HG02852 (cell line): Measurements from ENCODE around the gene CLCN5.
A peak's percentile ranks its signal among the peaks of the same experiment; 100 is the strongest.
"Not testable (repeated sequence)": the region's sequence is repeated elsewhere in the genome, so short reads cannot be mapped to it uniquely, and the experiment has no call there.

Source experiments
- ATAC-seq: cut with Tn5 transposase; IDR thresholded peaks from one replicate; pipeline ENCODE4 v1.9.1; 2021; ENCODE audit warnings: mild to moderate bottlenecking, moderate library complexity; ENCODE audit not compliant: unreplicated experiment

Gene CLCN5

DNA sequence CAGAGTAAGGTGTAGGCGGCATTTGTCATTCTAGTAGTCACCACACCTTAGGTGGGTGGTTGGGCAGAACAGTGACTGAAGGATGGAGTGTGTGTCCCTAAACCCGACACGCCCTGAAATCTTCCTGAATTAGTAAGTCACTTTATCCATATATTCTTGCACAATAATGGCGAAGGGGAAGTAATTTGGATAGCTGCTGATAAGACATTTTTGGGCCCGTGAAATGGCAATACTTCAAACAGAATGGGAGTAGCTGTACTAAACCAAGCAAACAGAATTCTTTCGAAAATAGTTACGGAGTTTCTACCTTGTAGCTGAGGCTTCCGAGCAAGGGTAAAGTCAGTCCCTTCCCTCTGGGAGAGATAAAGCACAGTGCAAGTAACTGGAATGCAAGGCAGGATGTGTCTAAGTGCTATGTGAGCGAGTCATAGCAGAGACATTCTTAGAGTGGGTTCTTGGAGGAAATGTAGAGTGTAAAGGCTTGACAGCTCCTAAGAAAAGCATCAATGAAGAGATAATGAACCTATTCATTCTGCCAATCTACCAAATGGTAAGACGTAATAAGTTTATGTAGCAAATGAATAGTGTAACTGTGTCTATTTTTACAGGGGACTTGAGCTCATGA is 72.8 kb downstream of the CLCN5 start:
- ATAC-seq, result no peak

DNA sequence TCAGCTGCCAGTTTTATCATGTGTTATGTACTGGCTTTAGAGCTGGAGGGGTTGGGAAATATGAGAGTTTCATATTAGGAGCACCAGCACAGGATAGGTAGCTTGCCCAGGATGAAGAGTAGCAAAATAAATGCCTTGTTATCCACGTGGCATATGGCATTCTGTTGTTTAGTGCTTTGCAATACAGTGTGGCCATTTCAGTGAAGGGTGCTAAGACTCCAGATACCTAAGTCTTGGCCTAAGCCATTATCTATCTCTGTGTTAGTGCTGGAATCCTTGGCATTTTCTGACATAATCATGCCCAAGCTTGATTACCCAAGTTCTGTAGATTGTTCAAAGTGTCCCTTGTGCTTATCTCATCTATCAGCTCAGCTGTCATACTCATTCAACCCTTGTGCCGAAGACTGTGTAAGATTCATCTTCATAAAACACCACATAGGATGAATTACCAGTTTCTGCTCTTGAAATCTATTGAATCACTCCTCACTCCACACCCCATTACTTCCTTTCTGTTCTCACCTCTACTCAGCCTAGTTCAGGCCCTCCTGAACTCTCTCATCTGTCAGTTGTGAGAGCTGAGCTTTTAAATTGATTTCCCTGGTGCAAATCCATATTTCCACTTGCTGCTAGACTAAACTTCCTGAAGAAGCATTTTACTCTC is 73.5 kb downstream of the CLCN5 start:
- no peak for ATAC-seq

DNA sequence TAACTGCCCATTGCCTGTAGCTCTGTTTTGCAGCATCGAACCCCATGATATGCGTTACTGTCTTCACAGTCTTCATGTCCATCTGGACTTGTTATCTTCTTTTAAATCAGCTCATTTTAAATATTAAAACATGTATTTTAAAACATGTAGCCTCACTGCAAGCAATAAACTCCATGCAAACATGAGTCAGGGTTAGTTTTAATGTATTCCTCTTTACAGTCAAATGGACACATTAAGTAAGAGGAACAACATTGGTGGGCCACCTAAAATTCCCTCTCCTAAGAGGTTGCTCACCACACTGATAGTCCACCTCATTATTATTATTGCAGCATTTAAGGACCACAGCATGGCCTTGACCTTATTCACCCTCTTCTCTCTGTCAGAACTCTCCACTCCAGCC is 74.1 kb downstream of the CLCN5 start:
- no peak for ATAC-seq

DNA sequence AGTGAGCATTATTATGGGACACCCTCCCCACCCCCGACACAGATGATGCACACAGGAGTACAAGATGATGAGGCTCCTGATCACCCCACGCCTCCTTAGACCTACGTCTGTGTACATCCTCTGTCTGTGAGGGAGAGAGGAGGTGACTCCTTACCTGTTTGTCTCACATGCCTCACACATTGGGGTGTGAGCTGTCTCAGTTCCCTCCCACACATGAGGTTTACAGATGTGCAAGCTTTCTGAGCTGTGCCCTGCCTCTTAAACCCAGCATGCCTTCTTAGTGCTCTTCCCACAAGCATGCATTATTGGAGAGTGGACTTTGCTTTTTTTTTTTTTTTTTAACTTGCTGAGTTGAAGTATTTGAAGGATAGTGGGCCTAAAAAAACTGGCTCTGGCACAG is 76.7 kb downstream of the CLCN5 start:
- no peak for ATAC-seq

DNA sequence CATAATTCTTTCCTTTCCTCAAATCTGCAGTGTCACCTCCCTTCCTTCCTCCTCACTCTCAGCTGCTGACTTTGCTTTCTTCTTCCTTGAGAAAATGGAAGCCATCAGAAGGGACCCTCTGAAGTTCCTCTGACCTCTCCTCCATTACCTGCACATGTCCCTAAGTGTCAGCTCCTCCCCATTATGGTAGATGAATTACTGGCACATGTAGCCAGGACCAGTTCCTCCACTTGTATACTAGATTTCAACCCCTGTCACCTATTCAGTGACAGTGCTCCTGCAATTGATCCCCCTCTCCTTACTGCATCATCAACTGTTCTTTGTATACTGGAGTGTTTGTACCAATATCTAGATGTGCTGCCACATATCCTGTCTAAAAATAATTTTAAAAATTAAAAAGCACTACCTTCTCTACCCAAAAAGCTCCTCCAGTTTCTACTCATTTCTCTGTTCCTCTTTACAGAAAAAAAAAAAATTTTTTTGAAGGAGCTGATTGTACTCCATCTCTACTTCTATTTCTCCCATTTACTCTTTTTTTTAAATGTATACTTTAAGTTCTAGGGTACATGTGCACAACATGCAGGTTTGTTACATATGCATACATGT is 78.6 kb downstream of the CLCN5 start:
- no peak for ATAC-seq

DNA sequence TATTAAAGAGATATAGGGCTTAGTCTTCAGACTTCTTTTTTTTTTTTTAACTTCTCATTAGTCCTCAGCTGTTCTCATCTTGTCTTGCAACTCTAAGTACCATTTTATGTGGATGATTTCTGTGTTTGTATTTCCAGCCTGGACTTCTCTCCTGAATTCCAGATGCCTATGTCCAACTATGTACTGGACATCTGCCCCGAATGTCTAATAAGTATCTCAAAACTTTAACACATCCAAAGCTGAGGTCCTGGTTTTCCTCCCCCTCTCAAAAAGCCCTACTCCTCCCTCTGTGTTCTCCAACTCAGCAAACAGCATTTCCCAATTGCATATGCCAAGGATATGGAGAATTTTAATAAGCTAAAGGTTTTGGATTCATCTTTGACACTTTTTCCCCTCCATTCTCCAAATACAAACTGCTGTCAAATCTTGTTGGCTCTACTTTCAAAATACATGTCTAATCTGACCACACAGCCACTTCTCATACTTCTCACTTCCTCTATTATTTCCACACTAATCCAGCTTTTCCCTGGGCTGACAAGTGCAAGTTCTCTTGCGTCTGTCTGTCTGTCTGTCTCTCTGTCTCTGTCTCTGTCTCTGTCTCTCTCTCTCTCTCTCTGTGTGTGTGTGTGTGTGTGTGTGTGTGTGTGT is 79.8 kb downstream of the CLCN5 start:
- ATAC-seq, result peak; percentile 50

DNA sequence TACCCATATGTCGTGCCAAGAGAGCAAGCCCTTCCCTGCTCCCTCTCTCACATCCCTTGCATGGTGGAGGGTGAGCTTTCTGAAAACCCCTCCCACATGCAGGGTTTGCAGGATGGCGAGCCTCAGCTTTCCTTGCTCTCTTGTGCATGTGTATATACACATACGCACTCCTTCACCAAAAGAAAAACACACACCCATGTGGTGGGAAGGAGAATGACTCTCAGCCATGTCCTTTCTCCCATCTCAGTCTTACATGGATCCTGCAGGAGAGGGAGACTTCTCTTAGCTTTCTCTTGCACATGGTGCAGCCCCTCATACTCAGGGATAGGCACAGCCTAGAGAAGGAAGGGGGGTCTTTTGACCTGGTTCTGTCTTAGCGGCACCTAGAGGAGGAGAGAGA is 81.1 kb downstream of the CLCN5 start:
- no peak for ATAC-seq

DNA sequence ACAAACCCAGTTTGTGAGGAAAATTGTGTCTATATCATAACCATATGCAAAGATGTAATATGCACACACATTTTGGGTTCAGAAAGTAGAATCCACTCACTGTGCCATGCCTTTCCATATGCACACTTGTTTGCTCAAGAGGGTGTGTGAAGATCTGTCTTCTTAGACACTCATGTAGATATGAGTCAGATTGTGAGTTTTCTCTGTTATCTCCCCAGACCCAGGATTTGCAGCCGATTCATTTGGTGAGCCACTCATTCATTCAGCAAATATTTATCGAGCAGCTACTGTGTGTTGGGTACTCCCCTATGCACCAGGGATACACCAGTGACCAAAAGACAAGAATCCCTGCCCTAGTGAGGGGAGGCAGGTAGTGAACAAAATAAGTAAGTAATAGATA is 81.5 kb downstream of the CLCN5 start:
- ATAC-seq, result no peak

DNA sequence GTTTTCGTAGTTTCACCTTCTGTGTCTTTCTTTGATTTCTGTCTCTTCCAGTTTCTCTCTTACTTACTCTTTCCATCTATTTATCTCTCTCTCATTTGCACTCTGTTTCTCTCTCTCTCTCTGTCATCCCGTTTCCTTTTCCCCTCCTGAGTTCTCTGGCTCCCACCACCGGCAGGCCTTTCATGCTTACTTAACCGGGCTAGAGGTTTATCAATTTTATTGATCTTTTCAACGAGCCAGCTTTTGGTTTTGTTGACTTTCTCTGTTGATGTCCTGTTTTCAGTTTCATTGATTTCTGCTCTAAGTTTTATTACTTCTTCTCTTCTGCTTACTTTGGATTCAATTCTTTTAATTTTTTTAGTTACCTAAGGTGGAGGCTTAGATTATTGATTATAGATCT is 103.2 kb downstream of the CLCN5 start:
- not testable (repeated sequence) for ATAC-seq

DNA sequence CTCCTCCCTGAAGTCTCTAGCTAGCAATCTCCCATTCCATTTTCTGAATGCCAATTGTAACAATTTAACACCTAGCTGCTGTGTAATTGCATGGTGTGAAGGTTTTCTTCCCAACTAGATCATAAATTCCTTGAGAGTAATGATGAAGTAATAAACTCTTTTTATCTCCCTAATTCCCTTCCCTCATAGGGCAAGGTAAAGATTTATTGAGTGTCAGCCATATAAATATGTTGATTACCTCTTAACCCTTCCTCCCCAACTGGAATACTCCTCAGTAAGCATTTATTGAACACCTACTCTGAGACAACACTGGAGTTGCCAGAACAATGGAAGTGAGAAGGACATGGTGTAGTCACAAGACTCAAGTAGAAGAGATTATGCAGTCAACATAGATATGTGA is 112.7 kb downstream of the CLCN5 start:
- ATAC-seq, result no peak

DNA sequence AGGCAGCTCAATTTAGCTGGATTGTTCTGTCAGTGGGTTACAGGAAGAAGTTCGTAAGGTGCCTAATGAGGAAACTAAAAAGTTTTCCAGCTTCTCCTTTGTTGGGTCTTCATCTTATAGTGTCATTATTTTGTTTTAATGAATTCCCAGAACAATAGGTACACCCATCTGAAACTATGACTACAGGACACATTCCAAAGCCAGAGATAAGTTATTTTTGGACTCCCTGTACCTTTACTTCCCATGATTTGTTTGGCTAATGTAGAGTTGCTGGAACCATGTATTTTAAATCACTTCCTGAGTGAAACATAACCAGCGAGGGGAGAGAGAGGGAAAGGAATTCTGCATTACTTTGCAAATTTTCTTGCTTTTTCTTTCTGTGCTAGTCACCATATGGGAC is 114.0 kb downstream of the CLCN5 start:
- no peak for ATAC-seq

DNA sequence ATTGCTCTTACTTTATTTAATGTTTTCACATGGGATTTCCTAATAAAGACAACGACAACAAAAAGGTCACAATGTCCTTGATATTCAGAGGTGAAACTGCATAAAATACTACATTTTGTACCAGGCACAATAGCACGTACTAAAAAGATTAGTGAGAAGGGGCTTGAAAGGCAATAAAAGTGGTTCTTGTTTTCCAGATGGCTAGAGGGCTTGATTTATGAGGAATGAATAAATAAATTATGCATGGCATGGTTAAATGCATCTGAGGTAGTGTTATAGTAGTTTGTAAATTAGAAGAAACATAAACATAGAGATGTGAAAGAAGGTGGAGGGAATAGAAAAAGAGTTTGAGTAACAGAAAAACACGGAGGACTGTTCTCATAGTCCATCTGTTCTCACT is 123.4 kb downstream of the CLCN5 start:
- ATAC-seq, result no peak

DNA sequence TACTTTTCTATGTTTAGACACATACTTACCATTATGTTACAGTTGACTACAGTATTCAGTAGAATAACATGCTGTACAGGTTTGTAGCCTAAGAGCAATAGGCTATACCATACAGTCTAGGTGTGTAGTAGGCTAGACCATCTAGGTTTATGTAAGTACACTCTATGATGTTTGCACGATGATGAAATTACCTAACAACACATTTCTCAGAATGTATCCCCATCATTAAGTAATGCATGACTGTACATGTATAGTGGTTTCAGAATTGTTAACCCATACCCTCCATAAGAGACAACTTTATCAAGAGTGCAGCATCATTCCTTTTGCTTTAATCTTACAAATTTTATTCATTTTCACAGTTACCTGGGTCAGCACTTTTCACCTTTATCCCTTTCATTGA is 126.8 kb downstream of the CLCN5 start:
- ATAC-seq, result no peak

DNA sequence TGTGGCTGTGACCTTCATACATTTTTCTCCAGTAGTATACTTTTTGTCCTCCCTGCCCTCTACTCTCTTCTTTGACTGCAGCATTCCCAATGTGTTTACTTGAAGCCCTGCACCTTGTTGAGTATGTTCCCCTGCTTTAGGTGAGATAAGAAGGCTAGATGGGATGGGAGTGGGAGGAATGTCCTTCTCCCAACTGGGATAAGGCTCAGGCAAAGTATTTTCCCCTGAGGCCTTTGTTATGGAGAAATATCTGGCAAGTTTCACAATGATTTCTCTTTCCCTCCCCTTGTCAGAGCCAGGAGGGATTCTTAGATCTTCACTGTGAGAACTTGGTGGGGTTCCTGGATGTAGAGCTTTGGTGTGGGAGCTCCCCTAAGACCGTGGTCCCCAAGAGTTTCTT is 131.8 kb downstream of the CLCN5 start:
- ATAC-seq, result no peak

DNA sequence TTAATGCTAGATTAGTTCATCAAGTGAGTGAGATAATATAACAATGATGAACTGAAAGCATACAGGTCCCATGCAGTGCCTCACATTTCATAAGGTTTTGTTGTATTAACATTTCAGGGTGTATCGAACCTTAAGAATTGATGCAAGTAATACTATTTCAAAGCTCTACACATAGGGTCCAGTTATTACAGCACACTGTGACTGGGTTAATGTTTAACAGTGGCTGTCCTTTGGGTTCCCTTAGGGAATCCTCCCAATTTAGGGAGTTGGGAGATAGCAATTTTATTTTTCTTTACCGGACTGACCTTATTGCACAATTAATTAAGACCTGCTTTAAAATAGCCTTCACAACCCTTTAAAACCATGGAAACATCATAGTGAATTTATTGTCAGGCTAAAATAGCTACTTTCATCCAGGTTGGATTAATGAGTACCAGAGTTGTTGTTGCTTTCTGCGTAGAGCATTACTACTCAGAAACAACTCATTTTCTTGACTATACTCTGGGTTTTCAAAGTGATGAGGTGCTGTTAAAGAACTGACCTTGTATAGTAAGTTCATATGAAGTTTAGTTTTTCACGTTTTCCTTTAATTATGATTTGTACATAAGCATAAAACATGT is 144.0 kb downstream of the CLCN5 start:
- ATAC-seq, result no peak

DNA sequence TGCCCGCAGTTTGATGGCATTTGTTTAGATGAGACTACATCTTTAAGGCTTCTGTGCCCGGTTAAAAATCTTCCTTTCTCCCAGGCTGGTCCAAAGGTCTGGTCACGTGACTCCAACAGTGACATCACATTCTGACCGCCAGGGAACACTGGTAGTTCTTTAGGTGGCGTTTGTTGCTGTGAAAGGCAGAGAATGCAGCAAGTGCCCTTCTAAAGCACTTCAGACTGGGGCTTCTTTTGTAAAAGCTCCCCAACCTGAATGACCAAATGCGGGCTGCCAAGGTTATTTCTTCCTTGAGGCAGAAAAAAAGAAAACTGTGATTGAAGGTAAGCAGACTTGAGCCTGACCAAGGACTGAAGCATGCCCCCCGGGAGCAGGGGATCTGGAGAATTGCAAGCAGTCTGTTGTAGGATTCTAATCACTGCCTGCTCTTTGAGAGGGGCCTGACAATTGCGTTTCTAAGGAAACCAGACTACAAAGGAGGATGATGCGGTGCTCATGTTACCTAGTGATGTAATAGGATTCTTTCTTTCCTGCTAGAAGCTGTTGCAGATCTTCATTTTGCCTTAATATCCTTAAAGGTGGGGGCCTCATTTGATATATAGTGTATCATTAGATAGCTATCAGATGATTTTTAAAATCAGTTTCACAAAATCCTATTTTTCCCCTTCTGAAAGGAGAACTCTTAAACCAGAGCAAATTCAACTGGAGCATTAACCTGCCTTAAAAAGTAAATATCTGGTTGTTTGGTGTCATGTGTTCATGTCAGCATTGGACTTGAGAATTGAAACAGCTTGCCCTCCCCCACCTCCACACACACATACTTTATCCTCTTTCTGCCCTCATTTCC is 145.3 kb downstream of the CLCN5 start:
- no peak for ATAC-seq

DNA sequence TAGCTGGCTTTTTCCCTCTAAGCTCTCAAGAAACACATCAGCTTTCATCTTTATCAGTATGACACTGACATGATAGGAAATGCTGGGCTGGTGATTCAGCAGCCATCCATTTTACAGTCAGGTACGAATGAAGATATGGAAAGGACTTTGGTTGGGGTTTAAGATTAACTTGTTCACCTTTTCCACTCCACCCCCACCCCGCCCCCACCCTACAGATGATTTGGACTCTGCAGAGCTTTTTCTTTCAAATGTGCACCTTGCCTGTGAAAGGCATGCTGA is 145.8 kb downstream of the CLCN5 start:
- ATAC-seq, result no peak

DNA sequence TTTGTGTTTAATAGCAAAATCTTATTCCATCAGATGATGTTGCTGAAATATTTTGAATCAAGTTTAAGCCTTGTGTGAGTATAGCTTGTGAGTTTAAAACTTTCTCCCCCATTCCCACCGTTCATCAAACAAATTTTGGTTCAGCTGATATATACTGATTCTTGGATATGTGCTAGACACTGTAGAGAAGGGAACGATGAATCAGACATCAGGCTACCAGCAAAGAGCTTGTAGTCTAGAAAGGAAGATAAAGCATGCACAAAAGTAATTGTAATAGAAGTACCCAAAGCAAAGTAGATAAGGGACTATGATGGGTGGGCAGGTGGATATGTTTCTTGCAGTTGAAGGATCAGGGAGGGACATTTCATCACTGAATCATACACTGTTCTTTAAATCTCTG is 146.5 kb downstream of the CLCN5 start:
- no peak for ATAC-seq

DNA sequence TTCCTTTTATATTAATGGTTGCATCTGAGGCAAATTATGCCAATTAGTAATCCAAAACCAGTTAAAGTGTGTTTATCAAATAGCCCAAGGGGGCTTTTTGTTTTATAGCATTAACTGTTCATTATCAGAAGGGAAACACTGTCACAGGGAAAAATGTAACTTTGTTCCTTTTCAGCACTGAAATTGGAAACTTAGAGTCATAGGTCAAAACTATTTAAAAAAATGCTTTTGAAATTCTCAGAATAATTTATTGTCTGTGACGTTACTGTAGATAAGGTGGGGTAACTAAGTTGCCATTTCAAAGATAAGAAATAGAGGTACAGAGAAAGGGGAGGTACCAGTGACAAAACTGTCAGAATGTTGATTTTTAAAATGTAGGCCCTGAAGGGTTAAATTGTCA is 149.1 kb downstream of the CLCN5 start:
- no peak for ATAC-seq

DNA sequence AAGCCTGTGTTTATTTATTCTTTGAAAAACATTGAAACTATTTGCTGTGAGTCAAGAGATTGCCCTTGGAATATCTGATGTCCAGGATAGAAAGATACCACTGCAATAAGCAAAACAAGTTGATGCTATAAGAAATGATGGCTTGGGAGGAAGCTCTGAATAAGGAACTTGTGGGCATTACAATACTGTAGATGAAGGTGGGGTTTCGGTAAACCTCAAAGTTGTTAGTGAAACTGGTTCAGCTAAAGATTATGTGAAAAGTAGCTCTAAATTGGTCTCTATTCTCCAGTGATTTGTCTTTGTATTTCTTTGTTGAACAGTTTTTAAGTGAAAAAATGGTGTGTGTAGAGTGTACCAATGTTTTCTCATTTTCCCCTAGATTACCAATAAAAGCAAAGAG is 149.7 kb downstream of the CLCN5 start:
- no peak for ATAC-seq

DNA sequence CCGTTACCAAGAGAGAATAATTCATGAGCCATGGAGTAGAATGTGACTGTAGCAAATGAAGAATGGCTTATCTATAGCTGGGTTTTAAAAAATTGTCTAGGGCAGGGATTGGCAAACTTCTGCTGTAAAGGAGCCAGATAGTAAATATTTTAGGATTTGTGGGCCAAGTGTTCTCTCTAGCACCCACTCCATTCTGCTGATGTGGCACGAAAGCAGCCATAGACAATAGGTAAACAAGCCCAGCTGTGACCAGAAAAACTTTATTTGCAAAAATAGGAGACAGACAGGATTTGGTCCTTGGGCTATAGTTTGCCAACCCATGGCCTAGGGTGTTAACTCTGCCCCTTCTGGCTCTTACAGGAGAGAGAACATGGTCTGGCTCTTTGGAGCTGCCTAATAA is 151.2 kb downstream of the CLCN5 start:
- ATAC-seq, result no peak
